ENCODE measurements around the gene GMPPA. TPM values are rescaled to one million over a fixed set of nuclear protein-coding genes. Genes with fewer than 3 reads are reported as not detected.

Gene GMPPA
- total and polyA plus RNA-seq, 9 of the 15 experiments (the other 6 are each of a cell fraction or from before 2014, with no cell fraction given): 7.0 to 101 (median 66.7) TPM

GRCh38 chr2:219539926-219540678, 41.4 kb downstream of the GMPPA start:
- peaks cover 17% of the 10 kb centered on the region for H3K79me2 ChIP-seq (ENCODE audit: control insufficient read depth, insufficient read depth, low read length)
- in situ Hi-C loops (cut with MboI): loop anchor here (5.0 to 10.0 kb wide), 2 partner anchors 102 to 155 kb away; no protein-coding TSS in a partner anchor

More at GRCh38 chr2:219539926-219540678, 41.4 kb downstream of the GMPPA start:
- ChIA-PET CTCF (ENCODE audit: low intra/inter-chr PET ratio) (no interaction called here), POLR2A (interaction anchor here (0.8 kb wide), 1 partner anchor 121 kb away, joined by 4 read pairs; no protein-coding TSS in a partner anchor)
- Histone ChIP-seq H3K36me3 (ENCODE audit: control insufficient read depth, insufficient read depth, low read length) (peaks cover 35% of the 10 kb centered on the region; the same call in 2 of the 3 replicates), H3K4me2 (ENCODE audit: insufficient read depth, low read length) (no peak overlapping the region), H3K4me3 (no peak overlapping the region), H3K9me3 (replicated peaks; ENCODE audit: control insufficient read depth, insufficient read depth, low read depth, low read length) (no peaks in the 10 kb centered on the region), H3K9me1 (ENCODE audit: control insufficient read depth, insufficient read depth, low read length) (no peaks in the 10 kb centered on the region), H4K20me1 (replicated peaks; ENCODE audit: control insufficient read depth, insufficient read depth, low read length) (peaks cover 14% of the 10 kb centered on the region; the same call in 1 of the 2 replicates), H3K27ac (ENCODE audit: extremely low read depth, low read depth, low read length) (no peak overlapping the region), H3K27me3 (ENCODE audit: control insufficient read depth in 2 of 2, insufficient read depth in 2 of 2, low read length in 2 of 2) (no peaks in the 10 kb centered on the region), H2AFZ (ENCODE audit: low read depth, low read length) (no peak overlapping the region), H3K4me1 (replicated peaks in 1 of 2; ENCODE audit: control insufficient read depth in 2 of 2, insufficient read depth in 2 of 2, low read length in 2 of 2) (peaks cover 0 to 69% of the 10 kb centered on the region in 2 experiments; a peak in 3 of 5 replicates), H3K9ac (ENCODE audit: insufficient read depth in 1 of 2, low read depth in 2 of 2, low read length in 2 of 2) (no peak overlapping the region; a peak in 1 of 4 replicates)
- WGBS (ENCODE audit: insufficient coverage, low coverage, missing lambda C conversion rate): 85% methylated on average over 14 of the region's 46 CpGs
- TF ChIP-seq NFXL1 (CRISPR knock-in tag; IDR thresholded peaks at IDR 0.05): no peak
- peak; percentile 34 for TF ChIP-seq RBM22 (IDR thresholded peaks at IDR 0.05; ENCODE audit: low read depth, low read length, poor library complexity, severe bottlenecking)
- TF ChIP-seq ZBTB33 (CRISPR knock-in tag; IDR thresholded peaks at IDR 0.05): peak; percentile 69
- TF ChIP-seq POLR2G (IDR thresholded peaks at IDR 0.05; ENCODE audit: low read depth, low read length): peak; percentile 59
- peak; percentile 59 for TF ChIP-seq RBFOX2 (IDR thresholded peaks at IDR 0.05; ENCODE audit: low read depth, low read length)
- FAIRE-seq (no peak), DNase-seq (ENCODE audit: extremely low read depth in 1 of 4, low spot score in 3 of 4) (no peak), ATAC-seq (no peak)
- intact Hi-C loops (cut with micrococcal nuclease): loop anchor here (5.0 kb wide), 1 partner anchor 87 kb away; the partner anchor contains the start of gene SLC4A3
- BruUV-seq (replicated peaks): no TSS peak

All from K562 (cell line).